Cardiac muscle cell (in vitro differentiated cells and primary cell): Measurements from ENCODE around the gene EVPLL. TPM values are rescaled to one million over a fixed set of nuclear protein-coding genes. Genes with fewer than 3 reads are reported as not detected.

Experiments
- polyA plus RNA-seq: library from polyadenylated mRNA; unstranded; fragments of >200 nt; fragmentation: Nextera tagmentation; extraction: Ambion mirVana; gene quantifications from 2 replicates; pipeline ENCODE4 v1.2.1, GENCODE V29; 2016
- total RNA-seq: library from RNA; depleted of rRNA; stranded (reverse); fragments of >200 nt; gene quantifications from 2 replicates; pipeline ENCODE4 v1.2.3, GENCODE V29; 2016

Gene EVPLL
- total and polyA plus RNA-seq, 2 experiments from 2014 or later, result not detected

Other genes starting within 250 kb of the EVPLL start
- 247 and 279 TPM in 2 replicates for gene ALKBH5, start 193.9 kb upstream of the EVPLL start, total RNA-seq
- 257 and 321 TPM in 2 replicates for gene ALKBH5, start 193.9 kb upstream of the EVPLL start, polyA plus RNA-seq
- gene LLGL1, start 152.1 kb upstream of the EVPLL start, total RNA-seq, result 81.5 and 83.8 TPM in 2 replicates
- gene LLGL1, start 152.1 kb upstream of the EVPLL start, polyA plus RNA-seq, result 5.9 and 7.3 TPM in 2 replicates
- 227 and 303 TPM in 2 replicates for gene FLII, start 119.0 kb upstream of the EVPLL start, total RNA-seq
- gene FLII, start 119.0 kb upstream of the EVPLL start, polyA plus RNA-seq, result 210 and 232 TPM in 2 replicates
- 95.7 and 101 TPM in 2 replicates for gene MIEF2, start 117.1 kb upstream of the EVPLL start, total RNA-seq
- gene MIEF2, start 117.1 kb upstream of the EVPLL start, polyA plus RNA-seq, result 36.9 and 37.3 TPM in 2 replicates
- 31.0 and 40.1 TPM in 2 replicates for gene TOP3A, start 62.8 kb upstream of the EVPLL start, total RNA-seq
- 22.7 and 26.5 TPM in 2 replicates for gene TOP3A, start 62.8 kb upstream of the EVPLL start, polyA plus RNA-seq
- gene SMCR8, start 62.5 kb upstream of the EVPLL start, total RNA-seq, result 8.7 and 11.3 TPM in 2 replicates
- gene SMCR8, start 62.5 kb upstream of the EVPLL start, polyA plus RNA-seq, result 2.9 and 3.9 TPM in 2 replicates
- gene SHMT1, start 14.2 kb upstream of the EVPLL start, total RNA-seq, result 24.8 and 26.7 TPM in 2 replicates
- gene SHMT1, start 14.2 kb upstream of the EVPLL start, polyA plus RNA-seq, result 24.8 and 30.6 TPM in 2 replicates
- gene LGALS9C, start 99.0 kb downstream of the EVPLL start, total RNA-seq, result not detected in 2 replicates
- gene LGALS9C, start 99.0 kb downstream of the EVPLL start, polyA plus RNA-seq, result not detected in 2 replicates